HEK293 (cell line): ENCODE data around the gene ARHGAP24.

Source experiments
- CTCF ChIA-PET: fragments of 350-600 bp; formaldehyde crosslinking; extraction: SDS; loops from one replicate; lab custom pipeline; 2021; ENCODE audit warnings: antibody characterized with exemption; lab: Yijun Ruan, JAX
- POLR2A ChIA-PET: fragments of 300-600 bp; formaldehyde crosslinking; extraction: SDS; loops from one replicate; lab custom pipeline; 2020; ENCODE audit warnings: antibody characterized with exemption, inconsistent platforms; lab: Yijun Ruan, JAX
- H3K27ac ChIP-seq: fragments of 200-500 bp; sonication (Bioruptor generic); 2 replicates; pipeline ENCODE4 v1.5.1; 2014; ENCODE audit warnings: low read depth, low read length, control low read depth, inconsistent platforms; ENCODE audit errors: extremely low read depth
- H3K36me3 ChIP-seq, 2 experiments: fragments of 200-500 bp in 1 of 2; sonication (Bioruptor generic) in 1 of 2; 1 replicate in 1 of 2; 2 replicates in 1 of 2; pipeline ENCODE4 v1.5.1; 2014 to 2017; ENCODE audit warnings: inconsistent platforms in 2 of 2, low read length in 2 of 2; ENCODE audit not compliant: control insufficient read depth in 2 of 2, insufficient read depth in 1 of 2
- H3K4me1 ChIP-seq: fragments of 200-500 bp; sonication (Bioruptor generic); 2 replicates; pipeline ENCODE4 v1.5.1; 2014; ENCODE audit warnings: mild to moderate bottlenecking, low read length, inconsistent platforms; ENCODE audit not compliant: control insufficient read depth, insufficient read depth
- H3K4me3 ChIP-seq: 2 replicates; pipeline ENCODE4 v1.5.1; 2011; ENCODE audit warnings: low read depth, mild to moderate bottlenecking, control low read depth, low read length, moderate library complexity
- H3K9me3 ChIP-seq: fragments of 200-500 bp; sonication (Bioruptor generic); 2 replicates; pipeline ENCODE4 v1.5.1; 2014; ENCODE audit warnings: low read depth, low read length, inconsistent platforms; ENCODE audit not compliant: control insufficient read depth, insufficient read depth
- BCL11B ChIP-seq: fragments of 450-650 bp; formaldehyde crosslinking; IDR thresholded peaks from 2 replicates; pipeline ENCODE4 v1.5.1; 2016; ENCODE audit warnings: low read depth, missing biosample characterization, missing genetic modification characterization
- FEZF1 ChIP-seq: fragments of 450-650 bp; formaldehyde crosslinking; IDR thresholded peaks from 2 replicates; pipeline ENCODE4 v1.5.1; 2016; ENCODE audit warnings: missing biosample characterization, missing genetic modification characterization
- KLF10 ChIP-seq: fragments of 450-650 bp; IDR thresholded peaks from 2 replicates; pipeline ENCODE4 v1.5.1; 2018; ENCODE audit warnings: missing biosample characterization, mild to moderate bottlenecking, missing genetic modification characterization
- MEIS1 ChIP-seq: sonication (generic); formaldehyde crosslinking; IDR thresholded peaks from 2 replicates; pipeline ENCODE4 v1.8.1; 2022; ENCODE audit warnings: missing genetic modification reagents, mild to moderate bottlenecking, borderline replicate concordance
- PRDM10 ChIP-seq: fragments of 450-650 bp; formaldehyde crosslinking; IDR thresholded peaks from 2 replicates; pipeline ENCODE4 v1.5.1; 2016; ENCODE audit warnings: missing biosample characterization, missing genetic modification characterization
- PRDM6 ChIP-seq: fragments of 450-650 bp; formaldehyde crosslinking; IDR thresholded peaks from 2 replicates; pipeline ENCODE4 v1.5.1; 2017; ENCODE audit warnings: missing biosample characterization, missing genetic modification characterization
- WT1 ChIP-seq: fragments of 450-650 bp; formaldehyde crosslinking; IDR thresholded peaks from 2 replicates; pipeline ENCODE4 v1.5.1; 2016; ENCODE audit warnings: missing biosample characterization, missing genetic modification characterization
- ZBTB20 ChIP-seq: fragments of 450-650 bp; formaldehyde crosslinking; IDR thresholded peaks from 2 replicates; pipeline ENCODE4 v1.5.1; 2016; ENCODE audit warnings: missing biosample characterization, missing genetic modification characterization
- ZBTB8A ChIP-seq: fragments of 450-650 bp; formaldehyde crosslinking; IDR thresholded peaks from 2 replicates; pipeline ENCODE4 v1.5.1; 2016; ENCODE audit warnings: missing biosample characterization, missing genetic modification characterization
- ZNF114 ChIP-seq: fragments of 450-650 bp; formaldehyde crosslinking; IDR thresholded peaks from 2 replicates; pipeline ENCODE4 v1.5.0; 2017; ENCODE audit warnings: missing biosample characterization, missing genetic modification characterization
- ZNF132 ChIP-seq: fragments of 450-650 bp; formaldehyde crosslinking; IDR thresholded peaks from 2 replicates; pipeline ENCODE4 v1.5.1; 2017; ENCODE audit warnings: missing biosample characterization, missing genetic modification characterization, borderline replicate concordance
- ZNF140 ChIP-seq: fragments of 450-650 bp; formaldehyde crosslinking; IDR thresholded peaks from 2 replicates; pipeline ENCODE4 v1.5.1; 2016; ENCODE audit warnings: missing biosample characterization, missing genetic modification characterization
- ZNF18 ChIP-seq: fragments of 450-650 bp; formaldehyde crosslinking; IDR thresholded peaks from 2 replicates; pipeline ENCODE4 v1.5.1; 2016; ENCODE audit warnings: missing biosample characterization, missing genetic modification characterization
- ZNF2 ChIP-seq: fragments of 450-650 bp; formaldehyde crosslinking; IDR thresholded peaks from 2 replicates; pipeline ENCODE4 v1.5.1; 2016; ENCODE audit warnings: missing biosample characterization, missing genetic modification characterization
- ZNF211 ChIP-seq: fragments of 450-650 bp; formaldehyde crosslinking; IDR thresholded peaks from 2 replicates; pipeline ENCODE4 v1.5.1; 2016; ENCODE audit warnings: low read depth, missing biosample characterization, missing genetic modification characterization
- ZNF214 ChIP-seq: fragments of 450-650 bp; formaldehyde crosslinking; IDR thresholded peaks from 2 replicates; pipeline ENCODE4 v1.5.1; 2017; ENCODE audit warnings: missing biosample characterization, mild to moderate bottlenecking, missing genetic modification characterization, borderline replicate concordance
- ZNF292 ChIP-seq: fragments of 450-650 bp; formaldehyde crosslinking; IDR thresholded peaks from 2 replicates; pipeline ENCODE4 v1.5.1; 2016; ENCODE audit warnings: low read depth, missing biosample characterization, missing genetic modification characterization, borderline replicate concordance
- ZNF350 ChIP-seq: fragments of 450-650 bp; formaldehyde crosslinking; IDR thresholded peaks from 2 replicates; pipeline ENCODE4 v1.5.0; 2017; ENCODE audit warnings: missing biosample characterization, mild to moderate bottlenecking, missing genetic modification characterization
- ZNF416 ChIP-seq: fragments of 450-650 bp; formaldehyde crosslinking; IDR thresholded peaks from 2 replicates; pipeline ENCODE4 v1.5.1; 2016; ENCODE audit warnings: missing biosample characterization, missing genetic modification characterization
- ZNF48 ChIP-seq: fragments of 450-650 bp; formaldehyde crosslinking; IDR thresholded peaks from 2 replicates; pipeline ENCODE4 v1.5.1; 2016; ENCODE audit warnings: missing biosample characterization, missing genetic modification characterization
- ZNF549 ChIP-seq: fragments of 450-650 bp; IDR thresholded peaks from 2 replicates; pipeline ENCODE4 v1.5.1; 2018; ENCODE audit warnings: missing biosample characterization, missing genetic modification characterization, mild to moderate bottlenecking, inconsistent platforms, moderate library complexity
- ZNF600 ChIP-seq: fragments of 450-650 bp; formaldehyde crosslinking; IDR thresholded peaks from 2 replicates; pipeline ENCODE4 v1.5.1; 2016; ENCODE audit warnings: missing biosample characterization, missing genetic modification characterization
- ZNF621 ChIP-seq: fragments of 450-650 bp; formaldehyde crosslinking; IDR thresholded peaks from 2 replicates; pipeline ENCODE4 v1.5.1; 2017; ENCODE audit warnings: missing biosample characterization, missing genetic modification characterization
- ZNF654 ChIP-seq: fragments of 450-650 bp; formaldehyde crosslinking; IDR thresholded peaks from 2 replicates; pipeline ENCODE4 v1.5.1; 2016; ENCODE audit warnings: low read depth, missing biosample characterization, missing genetic modification characterization
- ZNF660 ChIP-seq: fragments of 450-650 bp; IDR thresholded peaks from 2 replicates; pipeline ENCODE4 v1.5.1; 2018; ENCODE audit warnings: missing biosample characterization, mild to moderate bottlenecking, missing genetic modification characterization
- ZNF791 ChIP-seq: fragments of 450-650 bp; formaldehyde crosslinking; IDR thresholded peaks from 2 replicates; pipeline ENCODE4 v1.5.1; 2016; ENCODE audit warnings: missing biosample characterization, missing genetic modification characterization

The ARHGAP24 gene

GRCh38 chr4:85675076-85676049, 200.4 kb downstream of the ARHGAP24 start (continued):
- TF ChIP-seq ZNF18 (tag by site-specific recombination) (no peak), ZNF600 (no peak), ZNF654 (no peak)

- CTCF ChIA-PET, result no interaction called here
- no peaks in the 10 kb centered on the region for H3K36me3 ChIP-seq
- H3K4me1 ChIP-seq, result 0 out of 2 replicates have a peak, but pooled peaks cover 3% of the 10 kb centered on the region
- POLR2A ChIA-PET, result no interaction called here
- H3K27ac ChIP-seq, result no peak overlapping the region
- TF ChIP-seq ZNF549 (tag by site-specific recombination) (no peak), ZNF621 (tag by site-specific recombination) (no peak), ZNF214 (tag by site-specific recombination) (no peak), ZNF114 (tag by site-specific recombination) (no peak), ZNF292 (no peak), ZBTB8A (no peak), ZNF132 (tag by site-specific recombination) (no peak), ZNF140 (tag by site-specific recombination) (no peak), ZNF2 (tag by site-specific recombination) (no peak), FEZF1 (tag by site-specific recombination) (no peak), ZNF48 (tag by site-specific recombination) (no peak)
- H3K9me3 ChIP-seq, result no peaks in the 10 kb centered on the region
- H3K4me3 ChIP-seq, result no peak overlapping the region
Measured at GRCh38 chr4:85676050-85676425, 201.1 kb downstream of the ARHGAP24 start.

- ChIA-PET CTCF (interaction anchor here (1.2 kb wide), 1 partner anchor 529 kb away, joined by 3 read pairs; no protein-coding TSS in a partner anchor), POLR2A (no interaction called here)
- 0 out of 2 replicates have a peak, but pooled peaks cover 3% of the 10 kb centered on the region for H3K4me1 ChIP-seq
- TF ChIP-seq ZNF791 (no peak), PRDM10 (tag by site-specific recombination) (peak; percentile 25; the same call in 1 of the 2 replicates), MEIS1 (CRISPR knock-in tag) (no peak), ZNF416 (tag by site-specific recombination) (no peak), ZNF350 (tag by site-specific recombination) (no peak), WT1 (tag by site-specific recombination) (peak; percentile 36; the same call in 1 of the 2 replicates), ZNF211 (tag by site-specific recombination) (no peak), ZNF660 (tag by site-specific recombination) (0 out of 2 replicates have a peak, but pooled peaks have one; percentile 16), BCL11B (no peak), ZBTB20 (tag by site-specific recombination) (peak; percentile 84), KLF10 (tag by site-specific recombination) (no peak), PRDM6 (tag by site-specific recombination) (peak; percentile 40; the same call in 1 of the 2 replicates)
Measured at GRCh38 chr4:85676850-85677590, 202.1 kb downstream of the ARHGAP24 start.

More at GRCh38 chr4:85676850-85677590, 202.1 kb downstream of the ARHGAP24 start:
- Histone ChIP-seq H3K4me3 (no peak overlapping the region), H3K36me3 (no peaks in the 10 kb centered on the region), H3K9me3 (no peaks in the 10 kb centered on the region), H3K27ac (no peak overlapping the region)
